Transverse colon (tissue), 4 donors: ENCODE results near the gene STAB2. TPM values are rescaled to one million over a fixed set of nuclear protein-coding genes. Genes with fewer than 3 reads are reported as not detected.

Experiments
- DNase-seq: peaks from one replicate; pipeline ENCODE4 v3.0.0-alpha.2; 2019
- H3K27ac ChIP-seq, 4 donors: fragments of 200-600 bp; sonication (generic); 2 replicates each; pipeline ENCODE4 v1.5.1; 2016 to 2018; ENCODE audit warnings: inconsistent platforms in 4 of 4
- H3K27me3 ChIP-seq: fragments of 200-600 bp; sonication (generic); 2 replicates; pipeline ENCODE4 v1.5.1; 2017; ENCODE audit warnings: inconsistent platforms
- H3K36me3 ChIP-seq, 4 donors: fragments of 200-600 bp; sonication (generic); 2 replicates each; pipeline ENCODE4 v1.5.1; 2017 to 2019; ENCODE audit warnings: inconsistent platforms in 4 of 4
- H3K4me1 ChIP-seq, 4 donors: fragments of 200-600 bp; sonication (generic); 2 replicates each; pipeline ENCODE4 v1.5.1; 2017 to 2020; ENCODE audit warnings: inconsistent platforms in 4 of 4
- H3K4me3 ChIP-seq, 4 donors: fragments of 200-600 bp; sonication (generic); 1 replicate in 1 of 4; 2 replicates in 3 of 4; pipeline versions ENCODE4 v1.5.1 to v1.6.1; 2017 to 2019; ENCODE audit warnings: inconsistent platforms in 4 of 4
- H3K9me3 ChIP-seq, 2 donors: fragments of 200-600 bp; sonication (generic); 2 replicates each; pipeline ENCODE4 v1.5.1; 2017 to 2019; ENCODE audit warnings: inconsistent platforms in 2 of 2
- EP300 ChIP-seq: sonication (generic); formaldehyde crosslinking; IDR thresholded peaks from one replicate; pipeline ENCODE4 v1.6.1; 2017; ENCODE audit warnings: antibody characterized with exemption, low read depth
- POLR2A ChIP-seq: fragments of 450-650 bp; IDR thresholded peaks from one replicate; pipeline ENCODE4 v1.6.1; 2016; ENCODE audit warnings: antibody characterized with exemption, mild to moderate bottlenecking, moderate library complexity
- POLR2AphosphoS5 ChIP-seq, 3 donors: sonication (generic); formaldehyde crosslinking; IDR thresholded peaks; one replicate each; pipeline ENCODE4 v1.6.1; 2016; ENCODE audit warnings: antibody characterized with exemption in 3 of 3
- WGBS, 2 donors: methylation state at CpG; one replicate each; pipeline ENCODE4 v1.1.5; 2018; ENCODE audit warnings: low coverage in 1 of 2; 5-methylcytosine and 5-hydroxymethylcytosine counted together
- in situ Hi-C, 4 donors: fragments of 200-750 bp; cut with MboI; loops; one replicate each; pipeline versions ENCODE4 v1.15.0 to v1.15.1; 2017; ENCODE audit warnings: low sequenced_read_pairs in 3 of 4, low pct_ligation_motif_present in 1 of 4, low pct_unique_long_range_greater_than_20kb in 1 of 4
- intact Hi-C: fragments of 100-400 bp; cut with DNase I; formaldehyde crosslinking; loops from one replicate; pipeline ENCODE4 v1.15.1; 2023; ENCODE audit warnings: low total_unique reads
- total RNA-seq, 4 donors: library from RNA; depleted of rRNA; stranded (reverse); fragments of >200 nt; gene quantifications; one replicate each; pipeline ENCODE4 v1.1.0, GENCODE V29; 2016
- TF ChIP-seq, protein P1 (sequence below), 5 experiments: fragments of 200-600 bp in 3 of 5; fragments of 450-650 bp in 2 of 5; sonication (generic) in 3 of 5; IDR thresholded peaks; 1 replicate in 2 of 5; 2 replicates in 3 of 5; pipeline ENCODE4 v1.5.1; 2016 to 2017; ENCODE audit warnings: antibody characterized with exemption in 5 of 5, inconsistent platforms in 3 of 5, mild to moderate bottlenecking in 2 of 5, moderate library complexity in 1 of 5

The STAB2 gene
- total RNA-seq, 4 donors from 2014 or later = 0.48 to 1.9 (median 1.1) TPM; not detected in 1

DNA sequence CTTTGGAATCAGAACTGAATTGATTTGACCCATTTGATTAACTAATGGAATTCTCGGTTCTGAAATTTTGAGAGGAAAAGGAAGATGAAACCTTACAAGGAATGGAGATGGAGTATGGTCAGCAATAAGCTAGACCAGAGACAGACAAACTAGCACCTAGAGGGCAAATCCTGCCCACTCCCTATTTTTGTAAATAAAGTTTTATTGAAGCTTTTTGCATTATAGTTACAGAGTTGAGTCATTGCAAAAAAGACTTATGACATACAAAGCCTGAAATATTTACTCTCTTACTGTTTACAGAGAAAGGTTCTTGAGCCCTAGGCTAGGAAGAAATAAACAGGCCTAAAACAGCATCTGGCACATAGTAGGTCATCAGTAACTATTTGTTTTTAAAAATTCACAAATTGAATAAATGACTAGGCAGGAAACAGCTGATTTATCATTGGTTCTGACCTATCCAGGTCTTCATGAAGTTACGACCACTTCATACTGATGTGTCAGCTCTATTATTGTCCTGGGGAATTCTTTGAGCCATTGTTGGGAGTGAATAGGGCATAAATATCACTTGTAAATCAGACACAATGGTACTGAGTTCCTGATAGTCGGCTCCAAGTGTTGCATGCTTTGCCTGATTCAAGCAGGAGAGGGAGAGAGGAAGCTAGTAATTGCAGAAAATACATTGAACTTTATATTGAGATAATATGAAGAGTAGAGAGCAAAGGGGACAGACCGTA lies 14.6 kb upstream of the STAB2 start:
- H3K27ac ChIP-seq = no peak overlapping the region
- DNase-seq = no peak
- no peak overlapping the region for H3K4me3 ChIP-seq
- H3K9me3 ChIP-seq = no peaks in the 10 kb centered on the region
- peaks cover 25% of the 10 kb centered on the region for H3K27me3 ChIP-seq
- H3K36me3 ChIP-seq = no peaks in the 10 kb centered on the region
- whole genome bisulfite sequencing, 2 donors = 74 to 82% methylated on average over 4 of the region's 4 CpGs
- in situ Hi-C loops (no loop called here), intact Hi-C loops (no loop called here)
- H3K4me1 ChIP-seq = peaks cover 0 to 7% (median 3%) of the 10 kb centered on the region in 4 donors
- TF ChIP-seq EP300 (no peak), POLR2AphosphoS5 (IDR thresholded peaks at IDR 0.05) (no peak), POLR2A (no peak)
- TF ChIP-seq, protein P1, sequence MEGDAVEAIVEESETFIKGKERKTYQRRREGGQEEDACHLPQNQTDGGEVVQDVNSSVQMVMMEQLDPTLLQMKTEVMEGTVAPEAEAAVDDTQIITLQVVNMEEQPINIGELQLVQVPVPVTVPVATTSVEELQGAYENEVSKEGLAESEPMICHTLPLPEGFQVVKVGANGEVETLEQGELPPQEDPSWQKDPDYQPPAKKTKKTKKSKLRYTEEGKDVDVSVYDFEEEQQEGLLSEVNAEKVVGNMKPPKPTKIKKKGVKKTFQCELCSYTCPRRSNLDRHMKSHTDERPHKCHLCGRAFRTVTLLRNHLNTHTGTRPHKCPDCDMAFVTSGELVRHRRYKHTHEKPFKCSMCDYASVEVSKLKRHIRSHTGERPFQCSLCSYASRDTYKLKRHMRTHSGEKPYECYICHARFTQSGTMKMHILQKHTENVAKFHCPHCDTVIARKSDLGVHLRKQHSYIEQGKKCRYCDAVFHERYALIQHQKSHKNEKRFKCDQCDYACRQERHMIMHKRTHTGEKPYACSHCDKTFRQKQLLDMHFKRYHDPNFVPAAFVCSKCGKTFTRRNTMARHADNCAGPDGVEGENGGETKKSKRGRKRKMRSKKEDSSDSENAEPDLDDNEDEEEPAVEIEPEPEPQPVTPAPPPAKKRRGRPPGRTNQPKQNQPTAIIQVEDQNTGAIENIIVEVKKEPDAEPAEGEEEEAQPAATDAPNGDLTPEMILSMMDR (IDR thresholded peaks at IDR 0.05) = no peak

DNA sequence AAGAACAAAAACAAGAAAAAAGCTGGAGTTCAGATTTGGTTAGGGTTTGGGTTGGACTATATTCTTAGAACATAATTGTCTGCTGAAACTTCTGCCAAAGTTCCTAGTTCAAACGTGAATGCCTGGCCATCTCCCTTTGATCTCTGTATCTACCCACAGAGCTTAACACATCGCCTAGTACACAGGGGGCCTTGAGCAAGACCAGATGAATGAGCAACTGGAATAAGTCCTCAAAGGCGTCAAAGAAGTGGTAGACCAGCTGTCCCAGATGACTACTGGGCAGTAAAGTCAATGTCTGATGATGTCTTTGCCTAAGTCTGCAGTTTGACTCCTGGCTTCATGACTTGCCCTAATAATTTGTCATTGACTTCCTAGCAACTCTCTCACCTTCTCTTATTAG lies 13.9 kb upstream of the STAB2 start:
- TF ChIP-seq POLR2AphosphoS5 (IDR thresholded peaks at IDR 0.05) (no peak), POLR2A (no peak), EP300 (no peak)
- TF ChIP-seq, protein P1 (IDR thresholded peaks at IDR 0.05) = no peak
- intact Hi-C loops = no loop called here
- H3K4me1 ChIP-seq = peaks cover 0 to 7% (median 3%) of the 10 kb centered on the region in 4 donors
- H3K27me3 ChIP-seq = peaks cover 25% of the 10 kb centered on the region
- in situ Hi-C loops = no loop called here
- H3K36me3 ChIP-seq = no peaks in the 10 kb centered on the region
- DNase-seq = no peak
- no peak overlapping the region for H3K4me3 ChIP-seq
- H3K9me3 ChIP-seq = no peaks in the 10 kb centered on the region
- WGBS, 2 donors = 61 to 65% methylated on average over 3 of the region's 3 CpGs
- H3K27ac ChIP-seq = no peak overlapping the region

DNA sequence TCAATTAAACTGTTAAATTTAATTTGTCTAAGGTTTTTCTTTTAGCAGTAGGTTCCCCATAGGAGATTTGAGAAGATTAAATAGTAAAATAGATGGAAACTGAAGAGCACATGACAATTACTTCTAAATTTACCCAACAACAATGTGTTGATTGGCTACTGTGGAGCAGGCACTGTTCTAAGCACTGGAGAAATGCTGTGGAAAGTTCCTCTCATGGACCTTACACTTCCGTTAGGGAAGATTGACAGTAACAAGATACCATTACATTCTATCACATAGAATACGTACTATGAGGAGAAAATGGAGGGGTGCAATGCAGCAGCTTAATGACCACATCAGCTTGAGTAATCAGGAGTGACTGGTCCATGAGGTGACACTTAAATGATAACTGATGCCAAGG lies 8.1 kb upstream of the STAB2 start:
- H3K4me1 ChIP-seq = peaks cover 0 to 7% (median 3%) of the 10 kb centered on the region in 4 donors
- TF ChIP-seq EP300 = no peak
- TF ChIP-seq POLR2A = no peak
- TF ChIP-seq POLR2AphosphoS5 (IDR thresholded peaks at IDR 0.05) = no peak
- TF ChIP-seq, protein P1 (IDR thresholded peaks at IDR 0.05) = no peak
- in situ Hi-C loops (no loop called here), intact Hi-C loops (no loop called here)
- WGBS, 2 donors = 89 to 94% methylated on average over 2 of the region's 2 CpGs
- no peak overlapping the region for H3K27ac ChIP-seq
- DNase-seq = no peak
- no peaks in the 10 kb centered on the region for H3K9me3 ChIP-seq
- no peaks in the 10 kb centered on the region for H3K36me3 ChIP-seq
- peaks cover 3% of the 10 kb centered on the region for H3K27me3 ChIP-seq
- H3K4me3 ChIP-seq = no peak overlapping the region

DNA sequence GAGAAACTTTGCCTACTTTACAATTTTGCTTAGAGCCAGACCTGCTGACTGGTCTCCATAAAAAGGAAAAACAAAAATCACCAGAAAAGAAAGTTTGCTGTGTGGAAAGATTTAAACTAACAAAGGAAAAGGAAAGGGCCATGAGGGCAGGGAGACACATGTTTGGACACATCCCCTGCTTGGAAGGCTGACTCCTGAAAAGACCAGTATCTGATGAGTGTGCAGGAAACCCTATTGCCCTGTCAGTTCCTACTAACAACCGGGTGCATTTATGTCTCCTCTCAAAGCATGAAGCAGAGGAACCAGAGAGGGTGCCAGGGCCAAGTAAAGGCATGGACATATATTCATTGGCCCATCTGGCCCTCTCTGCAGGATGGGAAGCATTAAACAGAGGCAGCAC lies 7.0 kb upstream of the STAB2 start:
- no peak overlapping the region for H3K4me3 ChIP-seq
- no peaks in the 10 kb centered on the region for H3K36me3 ChIP-seq
- H3K4me1 ChIP-seq = peaks cover 0 to 7% (median 3%) of the 10 kb centered on the region in 4 donors
- H3K27me3 ChIP-seq = peaks cover 3% of the 10 kb centered on the region
- 27 to 40% methylated on average over 1 of the region's 1 CpG for WGBS, 2 donors
- intact Hi-C loops = no loop called here
- TF ChIP-seq POLR2AphosphoS5 (IDR thresholded peaks at IDR 0.05) (no peak), EP300 (no peak), POLR2A (no peak)
- in situ Hi-C loops = no loop called here
- H3K9me3 ChIP-seq = no peaks in the 10 kb centered on the region
- DNase-seq = no peak
- no peak overlapping the region for H3K27ac ChIP-seq
